ENCODE data around the gene ABCC8.

DNA sequence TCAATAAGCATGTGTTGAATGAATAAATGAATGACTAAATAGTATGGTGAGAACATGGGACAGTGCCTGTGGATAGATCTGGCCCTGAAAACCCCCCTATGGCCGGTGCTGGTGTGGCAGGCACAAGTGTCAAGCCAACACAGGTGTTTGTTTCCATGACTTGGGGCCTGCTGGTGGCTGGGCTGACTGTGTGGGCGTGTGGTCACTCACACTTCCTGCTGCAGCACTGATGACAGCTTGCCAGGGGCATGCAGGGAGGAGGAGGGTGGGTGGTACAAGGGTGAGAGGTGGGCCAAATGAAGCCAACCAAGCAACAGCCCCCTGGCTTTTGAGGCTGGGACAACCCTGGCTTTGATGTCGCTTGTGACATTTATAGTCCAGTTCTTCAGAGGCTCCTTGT, 30.3 kb upstream of the ABCC8 start:
- no peak for TF ChIP-seq POLR2A (IDR thresholded peaks at IDR 0.05; ENCODE audit: control extremely low read depth in 1 of 2, low read depth in 2 of 2, low read length in 2 of 2)
- no peak for TF ChIP-seq GTF2F1 (IDR thresholded peaks at IDR 0.05; ENCODE audit: borderline replicate concordance, low read depth, low read length)
- no peak for TF ChIP-seq CTCF (IDR thresholded peaks at IDR 0.05; ENCODE audit: control extremely low read depth in 1 of 3, insufficient read depth in 1 of 3, low read depth in 1 of 3, low read length in 3 of 3)
- TF ChIP-seq EZH2 (IDR thresholded peaks at IDR 0.05; ENCODE audit: low read depth, low read length, severe bottlenecking), result no peak
- no peak for TF ChIP-seq HDAC2 (IDR thresholded peaks at IDR 0.05; ENCODE audit: borderline replicate concordance in 1 of 2, low read depth in 2 of 2, low read length in 2 of 2)
- no peak for TF ChIP-seq POLR2AphosphoS5 (IDR thresholded peaks at IDR 0.05; ENCODE audit: low read depth, low read length)
